ENCODE results near the gene TICRR.

The TICRR gene

DNA sequence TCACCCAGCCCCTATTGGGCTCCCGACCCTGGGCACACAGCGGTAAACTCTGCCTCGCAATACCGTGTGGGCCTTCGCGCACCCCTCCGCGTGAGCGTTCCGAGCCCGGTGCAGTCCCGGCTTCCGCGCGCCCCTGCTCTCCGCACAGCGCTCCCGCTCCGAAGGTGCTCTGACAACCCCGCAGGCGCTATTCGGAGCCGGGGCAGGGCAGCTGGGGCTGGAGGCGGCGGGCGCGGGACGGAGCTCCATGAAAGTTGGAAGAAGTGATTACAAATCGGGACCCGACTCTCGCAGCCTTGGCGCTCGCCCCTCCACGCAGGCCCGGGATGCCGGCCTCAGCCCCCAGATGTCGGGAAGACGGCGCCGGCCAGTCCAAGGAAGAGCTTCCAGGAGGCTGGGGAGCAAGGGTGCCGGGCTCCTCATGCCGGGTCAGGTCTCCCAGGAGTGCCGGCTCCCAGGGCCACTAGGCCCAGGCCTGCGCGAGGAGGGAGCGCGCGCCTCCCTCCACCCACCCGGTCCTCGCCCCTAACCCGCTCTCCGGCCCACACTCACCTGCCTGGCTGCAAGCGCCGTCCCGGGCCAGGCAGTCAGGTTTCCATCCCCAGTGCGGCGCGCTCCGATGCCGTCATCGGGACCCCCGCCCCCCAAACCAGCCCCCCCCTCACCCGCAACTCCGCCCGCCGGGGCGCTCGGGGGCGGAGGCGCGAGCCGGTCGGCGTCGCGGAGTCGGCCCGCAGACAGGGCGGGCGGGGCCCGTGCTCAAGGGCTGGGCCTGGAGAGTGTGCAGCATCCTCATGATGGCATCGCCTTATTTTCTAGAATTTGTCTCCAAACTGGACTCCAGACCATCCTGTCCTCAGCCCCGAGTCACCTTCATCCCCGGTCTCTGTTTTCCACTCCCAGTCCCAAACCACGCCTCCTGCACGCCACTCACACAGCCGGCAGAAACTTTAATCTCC lies 79.9 kb downstream of the TICRR start, which contains the start of gene KIF7:
Gene KIF7 (minus strand): TSS at position 621 of the 959 bp plus-strand sequence. CDS start 2,537 bp downstream, outside the sequence.
- DNase-seq (ENCODE audit: low read depth, low spot score) = no peak

DNA sequence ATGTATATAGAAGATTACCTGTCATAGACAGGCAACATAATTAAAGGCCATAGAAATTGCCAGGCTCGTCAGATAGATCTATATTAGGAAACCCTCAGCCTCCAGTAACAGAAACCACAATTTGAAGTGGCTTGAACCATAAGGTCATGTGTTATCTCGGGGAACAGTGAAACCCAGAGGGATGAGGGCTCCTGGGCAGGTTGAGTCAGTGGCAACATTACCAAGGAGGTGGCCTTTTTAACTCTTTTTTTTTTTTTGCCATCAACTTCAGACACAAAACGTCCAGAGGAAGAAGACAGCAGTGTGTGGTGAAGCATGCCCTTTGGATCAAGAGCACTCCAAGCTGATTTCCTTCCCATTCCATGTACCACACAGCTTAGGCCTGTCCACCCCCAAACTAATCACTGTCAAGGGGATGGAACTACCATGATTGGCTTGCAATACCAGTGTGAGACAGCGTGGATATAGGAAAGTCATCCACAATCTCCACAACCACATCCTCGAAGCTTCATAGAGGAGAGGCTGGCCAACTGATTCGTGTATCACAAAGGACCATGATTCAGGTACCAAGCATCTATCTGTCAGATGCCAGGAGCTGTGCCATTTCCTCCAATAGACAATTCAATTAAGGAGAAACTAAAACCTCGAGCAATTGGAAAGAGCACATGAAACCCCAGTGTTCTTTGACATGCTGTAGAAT lies 81.0 kb downstream of the TICRR start:
- DNase-seq (ENCODE audit: low read depth, low spot score) = no peak

DNA sequence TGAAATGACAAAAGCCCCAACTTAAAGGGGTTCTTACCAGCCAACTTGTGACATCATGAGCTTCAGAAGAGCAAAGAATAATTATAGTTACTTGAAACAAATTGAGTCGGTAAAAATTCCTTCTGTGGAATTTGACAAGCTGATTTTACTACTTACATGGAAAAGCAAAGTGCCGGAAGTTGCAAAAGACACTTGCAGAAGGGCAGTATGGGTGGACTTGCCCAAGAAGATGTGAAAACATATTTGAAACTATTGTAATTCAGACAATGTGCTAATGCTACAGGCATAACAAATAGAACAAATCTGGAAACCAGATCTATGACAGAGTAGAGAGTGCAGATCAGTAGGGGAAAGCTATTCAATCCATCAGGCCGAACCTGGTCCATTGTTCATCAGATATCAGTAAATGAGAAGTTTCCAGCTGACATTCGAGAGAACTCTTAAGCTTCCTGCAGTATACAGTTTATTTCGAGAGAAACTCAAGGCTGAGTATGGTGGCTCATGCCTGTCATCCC lies 82.5 kb downstream of the TICRR start:
- DNase-seq (ENCODE audit: low read depth, low spot score) = no peak

DNA sequence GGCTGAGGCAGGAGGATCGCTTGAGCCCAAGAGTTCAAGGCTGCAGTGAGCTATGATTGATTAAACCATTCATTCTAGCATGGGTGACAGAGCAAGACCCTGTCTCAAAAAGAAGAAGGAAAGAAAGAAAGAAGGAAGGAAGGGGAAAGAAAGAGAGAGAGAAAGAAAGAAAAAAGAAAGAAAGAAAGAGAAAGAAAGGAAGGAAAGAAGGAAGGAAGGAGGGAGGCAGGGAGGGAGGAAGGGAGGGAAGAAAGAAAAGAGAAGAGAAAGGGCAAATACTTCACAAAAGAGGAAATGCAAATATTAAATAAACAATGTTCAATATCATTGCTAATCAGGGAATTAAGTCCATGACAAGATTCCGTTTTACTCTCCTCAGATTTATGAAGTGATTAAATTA lies 84.0 kb downstream of the TICRR start:
- DNase-seq (ENCODE audit: low read depth, low spot score) = no peak

DNA sequence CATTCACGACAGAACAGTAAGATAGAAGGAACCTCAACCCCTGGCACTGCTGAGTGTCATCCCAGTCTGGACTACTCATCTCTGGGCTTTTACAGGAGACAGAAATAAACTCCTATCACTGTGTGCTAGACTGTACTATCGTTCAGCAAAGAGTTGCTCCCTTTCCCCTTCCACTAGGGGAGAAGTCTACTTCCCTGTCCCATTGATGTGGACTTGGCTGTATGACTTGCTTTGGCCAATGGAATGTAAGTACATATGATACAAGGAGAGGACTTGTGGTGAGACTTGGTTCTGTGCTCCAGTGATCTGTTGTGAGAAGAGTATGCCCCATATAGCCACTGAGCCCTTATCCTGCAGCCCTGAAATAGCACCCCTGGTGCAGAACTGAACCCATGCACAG lies 85.3 kb downstream of the TICRR start:
- DNase-seq (ENCODE audit: low read depth, low spot score) = no peak

DNA sequence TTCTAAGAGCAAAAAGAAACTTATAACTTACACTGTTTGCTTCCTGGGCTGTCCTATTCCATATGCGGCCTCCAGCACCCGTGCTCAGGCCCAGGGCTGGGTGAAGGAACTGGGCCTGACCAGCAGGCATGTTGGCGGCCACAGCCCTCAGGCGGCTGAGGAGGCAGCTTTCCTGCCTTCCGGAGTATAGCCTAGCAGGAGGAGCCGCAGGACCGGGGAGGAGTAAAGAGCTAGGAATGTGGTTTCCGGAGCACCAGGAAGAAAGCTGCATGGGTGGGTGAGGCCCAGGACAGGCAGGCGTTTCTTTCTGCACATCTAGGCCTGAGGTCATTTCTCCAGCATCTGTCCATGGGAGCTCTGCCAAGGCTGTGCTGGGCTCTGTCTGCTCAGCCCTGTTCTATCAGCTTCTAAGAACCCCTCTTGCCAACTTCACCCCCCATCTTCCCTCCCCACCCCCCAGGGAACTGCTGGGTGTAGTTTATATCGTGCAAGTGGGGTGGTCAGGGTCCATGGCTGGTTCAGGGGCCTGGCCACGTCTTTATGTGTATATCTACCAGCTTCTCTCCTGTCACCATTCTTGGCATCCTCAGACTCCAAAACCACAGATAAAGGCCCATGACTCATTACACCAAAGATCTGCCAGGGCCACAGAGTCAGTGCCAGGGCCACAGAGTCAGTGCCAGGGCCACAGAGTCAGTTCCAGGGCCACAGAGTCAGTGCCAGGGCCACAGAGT lies 87.8 kb downstream of the TICRR start:
- no peak for DNase-seq (ENCODE audit: low read depth, low spot score)

DNA sequence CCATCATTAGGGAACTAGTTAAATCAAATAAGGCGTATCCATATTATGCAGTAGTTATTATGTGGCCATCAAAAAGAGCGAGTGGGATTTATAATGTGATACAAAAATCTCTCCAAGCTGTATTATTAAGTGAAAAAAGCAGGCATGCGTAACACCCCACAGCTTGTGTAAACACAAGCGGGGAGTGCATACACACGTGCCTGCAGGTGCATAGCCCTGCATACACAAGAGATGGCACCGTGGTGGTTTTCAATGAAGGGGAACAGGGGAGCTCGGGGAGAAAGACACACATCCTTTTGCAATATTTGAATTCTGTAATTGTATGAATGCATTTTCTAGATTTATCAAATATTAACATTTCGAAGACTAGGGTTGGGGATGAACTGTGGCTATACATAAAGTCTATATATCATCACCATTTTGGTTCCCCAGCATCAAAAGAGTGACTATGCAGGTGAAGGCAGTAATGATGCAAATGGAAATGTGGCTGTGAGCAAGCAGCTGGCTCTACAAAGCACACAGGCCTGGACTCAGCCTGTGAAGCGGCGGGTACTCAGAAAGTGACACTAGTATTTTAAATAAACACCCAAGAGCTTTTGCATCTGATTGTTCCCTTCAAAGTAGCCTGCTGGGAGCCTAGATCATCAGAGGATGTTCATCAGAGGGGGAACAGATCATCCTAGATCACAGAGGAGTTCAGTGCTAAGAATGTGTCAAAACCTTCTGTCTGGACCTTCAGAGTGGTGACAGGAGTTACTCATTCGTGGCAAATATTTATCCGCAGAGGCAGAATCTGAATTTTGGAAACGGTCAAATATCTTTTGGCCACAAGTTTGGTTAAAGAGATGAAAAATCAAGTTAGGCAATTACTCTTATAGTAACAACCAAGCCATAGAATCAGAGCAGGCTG lies 89.4 kb downstream of the TICRR start:
- DNase-seq (ENCODE audit: low read depth, low spot score) = no peak

DNA sequence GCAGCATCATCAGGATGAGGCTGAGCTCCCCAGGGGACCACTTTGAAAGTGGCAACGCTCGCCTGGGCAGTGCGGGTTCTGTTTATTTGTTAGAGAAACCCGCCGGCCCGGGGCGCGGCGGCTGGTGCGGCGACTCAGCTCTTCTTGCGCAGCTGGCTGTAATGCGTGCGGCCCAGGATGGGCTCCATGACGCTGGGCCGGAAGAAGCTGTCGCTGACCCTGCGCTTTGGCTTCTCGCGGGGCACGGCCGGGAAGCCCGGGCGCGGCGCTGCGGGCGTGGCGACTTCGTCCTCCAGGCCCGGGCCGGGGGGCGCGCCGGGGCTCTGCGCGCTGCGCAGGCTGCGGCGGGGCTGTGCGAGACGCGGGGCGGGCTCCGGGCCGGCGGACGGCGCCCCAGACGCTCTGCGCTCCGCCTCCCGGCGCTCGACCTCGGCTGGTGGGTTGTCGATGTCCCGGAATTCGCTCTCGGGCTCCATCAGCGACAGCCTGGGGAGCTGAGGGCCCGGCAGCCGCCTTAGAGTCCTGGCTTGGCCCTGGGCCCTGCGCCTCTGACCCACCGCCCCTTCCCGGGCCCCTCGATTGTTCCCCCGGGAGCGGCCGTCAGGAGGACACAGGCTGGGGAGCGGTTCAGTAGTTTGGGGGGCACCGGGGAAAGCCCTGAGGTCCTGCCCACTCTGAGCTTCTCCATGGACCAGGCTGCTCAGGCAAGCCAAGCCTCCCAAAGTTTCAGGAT lies 90.3 kb downstream of the TICRR start:
- no peak for DNase-seq (ENCODE audit: low read depth, low spot score)

DNA sequence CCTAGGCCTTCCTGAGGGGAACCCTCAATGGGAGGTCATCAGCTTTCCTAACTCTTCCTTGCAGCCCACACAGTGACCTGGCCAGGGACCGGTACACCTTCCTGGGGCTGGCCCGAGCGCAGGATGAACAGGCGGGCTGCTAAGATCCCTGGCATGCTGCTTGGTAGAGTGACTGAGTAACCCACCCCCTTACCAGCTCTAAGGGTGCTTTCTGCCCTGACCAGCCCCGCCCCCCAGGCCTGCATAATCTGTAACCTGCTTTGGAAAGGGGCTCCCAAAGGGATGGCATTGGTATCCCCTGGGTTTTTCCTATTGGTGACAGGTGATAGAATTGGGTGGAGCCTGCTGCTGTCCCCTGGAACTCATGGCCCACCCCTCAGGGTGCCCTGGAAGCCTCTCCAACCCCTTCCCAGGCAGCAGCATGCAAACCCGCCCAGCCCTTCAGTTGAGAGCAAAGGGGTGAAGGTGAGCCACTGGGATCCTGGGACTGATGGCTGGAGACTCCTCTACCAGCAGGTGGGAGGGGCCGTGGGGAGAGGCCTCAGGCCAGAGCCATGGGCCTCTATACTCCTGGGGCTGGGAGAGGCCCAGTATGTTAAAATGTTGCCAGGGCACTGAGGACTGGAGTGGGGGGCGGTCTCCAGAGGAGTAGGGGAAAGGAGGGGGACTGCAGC lies 91.1 kb downstream of the TICRR start:
- DNase-seq (ENCODE audit: low read depth, low spot score) = no peak

DNA sequence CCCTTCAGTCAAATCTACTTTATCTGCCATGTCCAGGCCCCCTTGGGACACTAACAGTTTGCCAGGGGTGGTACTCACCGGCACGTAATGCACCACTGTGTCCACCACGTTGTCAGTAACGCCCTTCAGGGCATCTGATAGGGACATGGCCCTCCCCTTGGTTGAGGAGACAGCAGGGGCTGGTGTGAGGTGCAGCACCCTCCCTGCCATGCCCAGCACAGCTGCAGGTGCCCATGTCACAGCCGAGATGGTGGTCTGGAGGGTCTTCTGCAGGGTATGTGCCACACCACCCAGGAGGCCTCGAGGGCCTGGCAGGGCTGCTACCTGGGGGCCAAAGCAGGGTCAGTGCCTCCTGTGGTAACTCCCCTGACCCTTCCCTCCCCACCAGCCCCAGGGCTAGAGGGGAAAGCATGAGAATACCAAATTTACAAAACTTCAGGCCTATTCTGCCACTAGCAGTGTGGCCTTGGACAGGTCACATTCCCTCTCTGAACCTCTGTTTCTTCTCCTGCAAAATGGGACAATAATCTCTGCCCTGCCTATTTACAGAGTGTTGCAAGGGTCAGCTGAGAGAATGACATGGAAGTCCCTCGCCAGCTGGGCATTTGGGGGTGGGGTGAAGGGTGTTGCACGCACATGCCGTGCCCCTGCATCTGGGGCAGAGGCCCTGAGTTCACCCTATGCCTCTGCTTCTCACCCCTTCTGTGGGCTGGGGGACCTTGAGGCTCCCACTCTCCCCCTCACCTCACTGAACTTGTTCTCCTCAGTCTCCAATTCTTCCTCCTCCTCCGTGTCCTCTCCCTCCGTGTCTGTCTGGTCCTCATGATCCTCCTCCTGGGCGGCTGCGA lies 91.8 kb downstream of the TICRR start:
- no peak for DNase-seq (ENCODE audit: low read depth, low spot score)

DNA sequence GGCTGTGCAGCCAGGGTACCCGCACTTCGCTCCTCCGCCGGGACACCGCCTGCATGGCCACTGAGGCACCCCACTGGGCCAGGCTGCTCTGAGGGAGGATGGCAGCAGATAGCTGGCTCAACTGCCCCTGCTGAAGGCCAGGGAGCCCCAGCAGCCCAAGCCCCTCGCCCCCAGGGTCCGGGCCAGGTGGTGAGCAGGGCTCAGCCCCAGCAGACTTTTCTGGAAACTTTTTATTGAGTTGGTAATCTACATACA lies 92.4 kb downstream of the TICRR start:
- DNase-seq (ENCODE audit: low read depth, low spot score) = no peak

DNA sequence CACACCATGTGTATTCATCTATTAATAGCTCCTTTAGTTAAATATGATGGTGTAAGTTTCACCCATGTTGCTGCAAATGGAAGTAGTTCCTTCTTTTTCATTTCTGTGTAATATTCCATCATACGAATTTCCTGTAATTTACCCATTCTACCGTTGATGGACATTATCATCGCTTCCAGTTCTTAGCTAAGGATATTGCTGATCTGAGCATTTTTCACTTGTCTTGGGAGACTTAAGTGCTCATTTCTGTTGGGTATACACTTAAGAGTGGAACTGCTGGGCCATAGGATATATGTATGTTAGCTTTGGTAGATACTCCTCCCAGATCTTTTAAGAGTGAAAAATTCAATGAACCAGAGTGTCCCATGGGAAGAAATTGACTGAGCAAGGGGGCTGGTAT lies 92.9 kb downstream of the TICRR start:
- DNase-seq (ENCODE audit: low read depth, low spot score) = no peak

DNA sequence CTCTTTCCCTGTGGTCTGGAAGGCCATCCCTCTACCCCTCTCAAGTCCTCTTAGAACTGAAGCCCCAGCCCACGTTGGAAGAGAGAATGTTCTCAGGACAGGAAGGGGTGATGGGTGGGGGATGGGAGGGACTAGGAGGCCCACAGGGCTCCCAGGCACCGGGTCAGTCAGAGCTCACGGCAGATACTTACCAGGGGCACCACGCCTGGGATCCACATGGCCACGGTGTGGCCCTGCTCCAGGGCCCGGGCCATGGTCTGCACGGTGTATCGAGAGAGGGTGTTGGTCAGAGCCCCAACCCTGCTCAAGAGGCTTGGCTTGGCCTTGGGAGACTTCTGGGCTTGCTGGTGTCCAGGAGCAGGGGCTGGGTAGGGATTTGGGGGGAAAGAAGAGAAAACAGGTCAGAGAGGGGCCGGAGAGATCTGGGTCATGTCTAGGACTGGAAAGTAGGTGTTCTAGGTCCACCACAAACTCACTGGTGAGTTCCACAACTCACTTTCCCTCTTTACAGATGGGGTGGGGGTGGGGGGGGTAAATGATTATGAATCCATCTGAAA lies 94.1 kb downstream of the TICRR start:
- no peak for DNase-seq (ENCODE audit: low read depth, low spot score)

DNA sequence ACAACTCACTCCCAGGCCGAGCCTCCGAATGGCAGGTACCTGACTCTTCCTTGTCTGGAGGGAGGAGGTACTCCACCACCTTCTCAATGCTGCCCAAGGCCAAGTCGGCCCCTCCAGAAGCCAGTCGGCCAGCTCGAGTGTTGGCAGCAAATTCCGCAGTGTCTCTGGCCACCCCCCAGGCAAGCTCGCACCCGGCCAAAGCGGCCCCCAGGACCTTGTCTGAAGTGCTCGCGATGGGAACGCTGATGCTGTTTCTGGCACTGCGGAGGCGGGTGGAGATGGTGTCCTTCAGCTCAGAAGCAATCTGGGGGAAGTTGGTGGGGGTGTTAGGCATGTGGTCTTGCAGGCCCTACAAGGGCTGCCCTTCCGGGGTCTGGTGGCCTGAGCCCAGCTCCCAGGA lies 94.7 kb downstream of the TICRR start:
- DNase-seq (ENCODE audit: low read depth, low spot score) = no peak

DNA sequence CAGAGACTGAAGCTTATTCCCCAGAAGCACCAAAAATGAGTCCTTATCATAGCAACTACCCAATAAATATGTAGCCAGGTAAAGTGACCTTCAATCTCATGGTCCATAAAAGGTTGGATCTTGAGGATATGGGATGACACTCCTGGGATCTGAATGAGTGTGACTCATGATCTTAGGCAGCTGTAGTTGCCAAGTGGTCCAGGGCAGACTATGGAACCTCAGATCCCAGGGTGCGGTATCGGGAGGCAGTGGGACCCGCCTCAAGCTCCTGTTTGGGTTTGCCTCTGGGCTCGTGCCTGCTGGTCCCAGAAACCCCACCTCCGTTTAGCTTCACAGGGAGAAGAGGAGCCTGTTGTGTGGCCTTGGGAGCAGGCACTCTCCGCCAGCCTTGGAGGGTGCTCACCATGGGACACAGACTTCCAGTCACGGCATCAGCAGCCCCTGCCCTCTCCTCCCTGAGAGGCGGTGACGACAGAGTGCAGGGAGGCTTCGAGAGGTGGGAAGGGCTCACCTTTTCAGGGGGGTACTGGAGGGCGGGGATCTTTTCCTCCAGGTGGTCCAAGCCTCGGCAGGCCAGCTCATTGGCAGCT lies 95.8 kb downstream of the TICRR start:
- no peak for DNase-seq (ENCODE audit: low read depth, low spot score)

DNA sequence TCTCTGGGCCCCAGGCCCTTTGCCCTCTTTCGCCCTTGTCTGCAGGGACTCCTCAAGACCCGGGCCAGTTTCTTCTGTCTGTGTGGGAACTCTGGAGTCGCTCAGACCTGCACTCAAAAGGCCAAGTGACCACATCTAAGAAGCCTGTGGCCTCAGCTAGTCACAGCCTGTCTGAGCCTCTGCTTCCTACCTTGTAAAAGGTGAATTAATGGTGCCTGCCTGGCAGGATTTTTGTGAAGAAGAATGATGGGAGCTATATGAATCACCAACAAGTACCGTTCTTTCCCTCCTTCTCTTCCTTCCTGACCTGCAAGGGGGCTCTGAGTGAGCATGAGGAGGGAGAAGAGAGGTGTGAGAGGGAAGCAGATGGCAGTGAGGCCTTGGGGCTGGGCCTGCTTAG lies 96.4 kb downstream of the TICRR start:
- DNase-seq (ENCODE audit: low read depth, low spot score) = no peak

DNA sequence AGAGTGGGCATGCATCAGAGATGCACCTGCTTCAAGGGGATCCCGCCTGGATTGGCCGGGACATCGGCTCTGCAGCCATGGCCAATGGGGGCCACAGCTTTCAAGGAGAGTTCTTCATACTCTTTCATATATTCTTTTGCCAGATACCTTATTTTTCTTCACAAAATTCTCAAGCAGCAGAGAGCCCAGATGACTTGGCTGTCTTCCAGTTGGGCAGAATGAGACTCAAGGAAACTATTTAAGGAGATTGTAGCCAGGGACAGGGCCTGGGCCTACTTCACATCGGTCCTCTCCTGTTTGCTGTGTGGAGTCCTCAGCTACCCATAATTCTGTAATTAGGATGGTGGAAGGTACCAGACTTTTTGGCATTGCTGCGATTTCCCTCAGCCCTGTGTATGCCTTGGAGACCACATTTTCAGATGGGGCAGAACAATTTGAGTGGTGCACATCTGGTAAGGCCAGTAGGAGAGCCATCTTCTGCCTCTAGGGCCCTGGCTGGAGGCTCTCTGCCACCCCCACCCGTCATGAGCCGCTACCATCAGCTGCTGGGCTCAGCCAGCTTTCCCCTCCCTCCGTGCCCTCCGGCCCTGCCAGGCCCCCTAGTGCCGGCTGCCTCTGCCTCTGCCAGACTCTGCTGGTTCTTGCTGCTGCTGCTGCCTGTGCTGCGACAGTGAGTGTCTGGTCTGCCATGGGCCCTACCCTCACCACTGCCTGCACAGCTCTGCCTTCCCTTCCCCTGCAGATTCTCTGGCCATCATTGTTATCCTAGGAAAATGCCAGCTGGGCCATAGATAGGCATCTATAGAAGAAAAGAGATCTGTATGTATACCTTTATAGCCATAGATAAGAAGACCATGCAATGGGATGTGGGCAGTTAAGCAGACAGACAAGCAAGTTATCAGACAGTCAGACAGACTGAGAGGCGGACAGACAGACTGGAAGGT lies 97.2 kb downstream of the TICRR start:
- DNase-seq (ENCODE audit: low read depth, low spot score) = no peak
